Right lung (tissue), 5 donors: ENCODE measurements around the gene BIN1. TPM values are rescaled to one million over a fixed set of nuclear protein-coding genes. Genes with fewer than 3 reads are reported as not detected.
A peak's percentile ranks its signal among the peaks of the same experiment; 100 is the strongest.

Source experiments
- DNase-seq, 2 donors: peaks; one replicate each; pipeline ENCODE4 v3.0.0-alpha.2; 2013
- polyA plus RNA-seq, 5 donors: library from polyadenylated mRNA; unstranded; fragments of 120-200 nt; gene quantifications; one replicate each; pipeline versions ENCODE4 v1.2.1 to v1.2.3, GENCODE V29; 2013; ENCODE audit warnings: inconsistent platforms in 1 of 5, low replicate concordance in 1 of 5; ENCODE audit not compliant: insufficient read length in 5 of 5, insufficient read depth in 1 of 5

The BIN1 gene
- polyA plus RNA-seq, 5 donors, result 51.3 to 133 (median 71.5) TPM

- no peak for DNase-seq
Observed at GRCh38 chr2:127092306-127092705, 14.6 kb downstream of the BIN1 start.

- DNase-seq, result no peak
Observed at GRCh38 chr2:127091886-127092285, 15.1 kb downstream of the BIN1 start.

- no peak for DNase-seq
Observed at GRCh38 chr2:127091148-127091547, 15.8 kb downstream of the BIN1 start.

- DNase-seq, result no peak
Observed at GRCh38 chr2:127090281-127091120, 16.5 kb downstream of the BIN1 start.

- DNase-seq, result no peak
Observed at GRCh38 chr2:127089478-127090235, 17.3 kb downstream of the BIN1 start.

- no peak for DNase-seq
Observed at GRCh38 chr2:127088706-127089105, 18.2 kb downstream of the BIN1 start.

- DNase-seq, result no peak
Observed at GRCh38 chr2:127087791-127088495, 19.0 kb downstream of the BIN1 start.

- peak; percentile 95 to 97 for DNase-seq
Observed at GRCh38 chr2:127086990-127087790, 19.8 kb downstream of the BIN1 start.

- DNase-seq, result peak in 1 of 2 donors; percentile 58
Observed at GRCh38 chr2:127085317-127085681, 21.7 kb downstream of the BIN1 start.

- no peak for DNase-seq
Observed at GRCh38 chr2:127084611-127085316, 22.2 kb downstream of the BIN1 start.

GRCh38 chr2:127083819-127084503, 23.0 kb downstream of the BIN1 start:
- peak; percentile 78 to 87 for DNase-seq

GRCh38 chr2:127082974-127083373, 24.0 kb downstream of the BIN1 start:
- DNase-seq, result no peak

GRCh38 chr2:127081826-127082633, 24.9 kb downstream of the BIN1 start:
- no peak for DNase-seq

- no peak for DNase-seq
Observed at GRCh38 chr2:127080938-127081755, 25.8 kb downstream of the BIN1 start.

- no peak for DNase-seq
Observed at GRCh38 chr2:127080226-127080937, 26.6 kb downstream of the BIN1 start.

- no peak for DNase-seq
Observed at GRCh38 chr2:127079358-127079920, 27.5 kb downstream of the BIN1 start.

GRCh38 chr2:127078666-127079270, 28.2 kb downstream of the BIN1 start:
- DNase-seq, result no peak
